Spleen (tissue), 7 donors: ENCODE measurements around the gene NUP98.

Experiments used
- POLR2A ChIP-seq, 3 donors: fragments of 450-650 bp; IDR thresholded peaks; one replicate each; pipeline ENCODE4 v1.5.1; 2017; ENCODE audit warnings: antibody characterized with exemption in 3 of 3, mild to moderate bottlenecking in 1 of 3
- POLR2AphosphoS5 ChIP-seq, 3 donors: sonication (generic); formaldehyde crosslinking; IDR thresholded peaks; one replicate each; pipeline ENCODE4 v1.5.1; 2017; ENCODE audit warnings: antibody characterized with exemption in 3 of 3
- TF ChIP-seq, protein P1 (sequence below), 11 experiments: fragments of 200-600 bp in 7 of 11; fragments of 450-650 bp in 4 of 11; sonication (generic) in 4 of 11; IDR thresholded peaks in 8 of 11; conservative IDR thresholded peaks in 3 of 11; 1 replicate in 7 of 11; 2 replicates in 4 of 11; pipeline versions ENCODE4 v1.4.0 to v1.8.0; 2016 to 2021; ENCODE audit warnings: antibody characterized with exemption in 11 of 11, inconsistent platforms in 4 of 11, mild to moderate bottlenecking in 1 of 11
- donor health status: DM: no; HTN: no; CAD: no; lungs with moderate emphysema.
- donor health status: DM: no; HTN: no; CAD: no.
- donor health status: DM: no; HTN: no; CAD: no.

DNA sequence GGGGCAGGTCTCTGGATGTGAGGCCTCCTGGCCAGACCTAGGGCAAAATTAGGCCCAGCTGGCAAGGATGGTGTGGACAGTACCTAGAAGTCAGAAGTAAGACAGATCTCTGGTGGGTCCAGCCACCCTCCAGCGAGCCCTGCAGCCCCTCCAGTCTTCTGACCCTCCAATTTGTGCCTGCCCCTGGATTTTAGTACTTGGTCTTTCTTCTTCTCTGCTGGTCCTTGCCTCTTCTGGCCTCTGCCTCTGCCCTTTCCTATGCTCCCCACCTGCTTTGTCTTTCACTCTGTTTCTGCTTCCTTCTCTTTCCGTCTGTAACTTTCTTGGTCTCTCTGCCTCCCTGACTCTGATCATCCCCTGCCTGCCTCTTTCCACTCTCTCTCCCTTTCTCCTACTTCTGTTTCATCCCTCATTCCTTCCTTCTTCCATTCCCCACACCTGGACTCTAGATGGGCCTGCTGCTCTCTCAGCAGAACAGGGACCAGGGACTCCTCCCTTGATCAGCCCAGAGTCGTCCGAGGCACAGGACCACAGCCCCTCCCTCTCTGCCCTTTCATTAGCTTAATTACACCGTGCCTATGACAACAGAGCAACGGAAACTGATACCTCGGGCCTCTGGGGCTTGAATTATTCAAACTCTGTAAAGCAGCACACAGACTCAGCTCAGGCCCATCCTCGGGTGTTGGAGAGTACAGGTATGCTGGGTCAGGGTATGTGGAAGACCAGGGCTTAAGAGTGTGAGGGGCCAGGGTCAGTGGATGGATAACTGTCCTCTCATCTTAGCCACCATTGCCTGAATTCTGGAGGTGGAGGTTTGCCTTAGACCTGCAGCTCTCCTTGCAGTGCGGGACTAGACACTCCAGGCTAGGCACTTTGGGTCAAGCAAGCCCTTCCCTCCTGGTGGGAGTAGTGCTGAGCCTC, 125.8 kb downstream of the NUP98 start, which contains the start of gene CHRNA10:
- TF ChIP-seq POLR2A (IDR thresholded peaks at IDR 0.05) (no peak), POLR2AphosphoS5 (IDR thresholded peaks at IDR 0.05) (no peak)
- TF ChIP-seq, protein P1, sequence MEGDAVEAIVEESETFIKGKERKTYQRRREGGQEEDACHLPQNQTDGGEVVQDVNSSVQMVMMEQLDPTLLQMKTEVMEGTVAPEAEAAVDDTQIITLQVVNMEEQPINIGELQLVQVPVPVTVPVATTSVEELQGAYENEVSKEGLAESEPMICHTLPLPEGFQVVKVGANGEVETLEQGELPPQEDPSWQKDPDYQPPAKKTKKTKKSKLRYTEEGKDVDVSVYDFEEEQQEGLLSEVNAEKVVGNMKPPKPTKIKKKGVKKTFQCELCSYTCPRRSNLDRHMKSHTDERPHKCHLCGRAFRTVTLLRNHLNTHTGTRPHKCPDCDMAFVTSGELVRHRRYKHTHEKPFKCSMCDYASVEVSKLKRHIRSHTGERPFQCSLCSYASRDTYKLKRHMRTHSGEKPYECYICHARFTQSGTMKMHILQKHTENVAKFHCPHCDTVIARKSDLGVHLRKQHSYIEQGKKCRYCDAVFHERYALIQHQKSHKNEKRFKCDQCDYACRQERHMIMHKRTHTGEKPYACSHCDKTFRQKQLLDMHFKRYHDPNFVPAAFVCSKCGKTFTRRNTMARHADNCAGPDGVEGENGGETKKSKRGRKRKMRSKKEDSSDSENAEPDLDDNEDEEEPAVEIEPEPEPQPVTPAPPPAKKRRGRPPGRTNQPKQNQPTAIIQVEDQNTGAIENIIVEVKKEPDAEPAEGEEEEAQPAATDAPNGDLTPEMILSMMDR (IDR thresholded peaks at IDR 0.05 in 8 of 11, conservative IDR thresholded peaks at IDR 0.05 in 3 of 11) = no peak
